Astrocyte (in vitro differentiated cells and primary cell): Measurements from ENCODE around the gene ZFAND6. TPM values are rescaled to one million over a fixed set of nuclear protein-coding genes. Genes with fewer than 3 reads are reported as not detected.
"Not testable (repeated sequence)": the region's sequence is repeated elsewhere in the genome, so short reads cannot be mapped to it uniquely, and the experiment has no call there.

ENCODE experiments used
- DNase-seq: peaks from one replicate; pipeline ENCODE4 v3.0.0-alpha.2; 2010; ENCODE audit warnings: low read depth
- FAIRE-seq: peaks from 2 replicates; lab custom pipeline; 2011; peaks lifted over from hg19 to GRCh38; lab: Jason Lieb, UNC
- H2AFZ ChIP-seq: 2 replicates; pipeline ENCODE4 v1.6.0; 2012; ENCODE audit warnings: low read depth, low read length, inconsistent platforms
- H3K27ac ChIP-seq: 2 replicates; pipeline ENCODE4 v1.5.1; 2011; ENCODE audit warnings: low read depth, low read length, inconsistent platforms
- H3K27me3 ChIP-seq: 2 replicates; pipeline ENCODE4 v1.6.0; 2011; ENCODE audit warnings: low read length, inconsistent platforms; ENCODE audit not compliant: insufficient read depth
- H3K36me3 ChIP-seq: 2 replicates; pipeline ENCODE4 v1.5.1; 2011; ENCODE audit warnings: low read length, inconsistent platforms; ENCODE audit not compliant: insufficient read depth
- H3K4me1 ChIP-seq: 2 replicates; pipeline ENCODE4 v1.5.1; 2011; ENCODE audit warnings: low read length, inconsistent platforms; ENCODE audit not compliant: insufficient read depth
- H3K4me2 ChIP-seq: 2 replicates; pipeline ENCODE4 v1.6.0; 2012; ENCODE audit warnings: low read length, inconsistent platforms
- H3K4me3 ChIP-seq: 2 replicates; pipeline ENCODE4 v1.5.1; 2011; ENCODE audit warnings: low read depth, mild to moderate bottlenecking, low read length, inconsistent platforms; ENCODE audit not compliant: insufficient read depth
- H3K79me2 ChIP-seq: 2 replicates; pipeline ENCODE4 v1.6.0; 2012; ENCODE audit warnings: mild to moderate bottlenecking, low read length, inconsistent platforms; ENCODE audit not compliant: insufficient read depth
- H3K9ac ChIP-seq: 2 replicates; pipeline ENCODE4 v1.6.0; 2012; ENCODE audit warnings: mild to moderate bottlenecking, low read length, inconsistent platforms
- H3K9me3 ChIP-seq: 2 replicates; pipeline ENCODE4 v1.5.1; 2012; ENCODE audit warnings: low read depth, mild to moderate bottlenecking, low read length, inconsistent platforms; ENCODE audit not compliant: insufficient read depth
- H4K20me1 ChIP-seq: 2 replicates; pipeline ENCODE4 v1.6.0; 2012; ENCODE audit warnings: low read length, inconsistent platforms; ENCODE audit not compliant: insufficient read depth
- H3K27ac Mint-ChIP-seq: one replicate; pipeline ENCODE4 v1.8.0; 2021; ENCODE audit warnings: mild to moderate bottlenecking, mixed read lengths; ENCODE audit not compliant: unreplicated experiment
- H3K27me3 Mint-ChIP-seq: one replicate; pipeline ENCODE4 v1.8.0; 2021; ENCODE audit warnings: low read depth, mixed read lengths; ENCODE audit not compliant: unreplicated experiment
- H3K36me3 Mint-ChIP-seq: one replicate; pipeline ENCODE4 v1.8.0; 2021; ENCODE audit warnings: low read depth, mixed read lengths; ENCODE audit not compliant: unreplicated experiment
- H3K4me1 Mint-ChIP-seq: one replicate; pipeline ENCODE4 v1.8.0; 2021; ENCODE audit warnings: low read depth, mixed read lengths; ENCODE audit not compliant: unreplicated experiment
- H3K4me3 Mint-ChIP-seq: one replicate; pipeline ENCODE4 v1.8.0; 2021; ENCODE audit warnings: mild to moderate bottlenecking, moderate library complexity, mixed read lengths; ENCODE audit not compliant: unreplicated experiment
- H3K9me3 Mint-ChIP-seq: one replicate; pipeline ENCODE4 v1.8.0; 2021; ENCODE audit warnings: mild to moderate bottlenecking, mixed read lengths; ENCODE audit not compliant: unreplicated experiment
- EZH2 ChIP-seq: IDR thresholded peaks from 2 replicates; pipeline ENCODE4 v1.6.1; 2012; ENCODE audit warnings: mild to moderate bottlenecking, low read length, inconsistent platforms; ENCODE audit not compliant: insufficient read depth
- total RNA-seq: library from RNA; stranded (reverse); gene quantifications from 2 replicates; pipeline ENCODE4 v1.2.1, GENCODE V29; 2021
- TF ChIP-seq, protein P1 (sequence below): IDR thresholded peaks from 2 replicates; pipeline ENCODE4 v1.5.1; 2011; ENCODE audit warnings: low read depth, mild to moderate bottlenecking, inconsistent platforms, low read length, moderate library complexity; ENCODE audit not compliant: insufficient read depth

Gene ZFAND6
- total RNA-seq, 1 donor from 2014 or later, result 70.0 TPM

DNA sequence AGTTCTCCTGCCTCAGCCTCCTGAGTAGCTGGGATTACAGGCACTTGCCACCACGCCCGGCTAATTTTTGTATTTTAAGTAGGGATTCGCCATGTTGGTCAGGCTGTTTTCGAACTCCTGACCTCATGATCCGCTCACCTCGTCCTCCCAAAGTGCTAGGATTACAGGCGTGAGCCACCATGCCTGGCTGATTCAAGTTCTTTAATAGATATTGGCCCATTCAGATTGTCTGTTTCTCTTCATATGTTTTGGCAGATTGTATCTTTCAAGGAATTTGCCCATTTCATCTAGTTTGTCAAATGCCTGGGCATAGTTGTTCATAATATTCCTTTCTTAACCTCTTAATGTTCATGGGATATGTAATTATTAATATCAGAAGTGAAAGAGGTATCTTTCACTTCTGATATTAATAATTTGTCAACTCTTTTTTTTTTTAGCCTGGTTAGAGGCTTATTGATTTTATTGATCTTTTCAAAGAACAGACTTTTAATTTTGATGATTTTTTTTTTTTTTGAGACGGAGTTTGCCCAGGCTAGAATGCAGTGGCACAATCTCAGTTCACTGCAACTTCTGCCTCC, 40.2 kb upstream of the ZFAND6 start:
- Histone ChIP-seq H3K4me3 (no peak overlapping the region), H3K79me2 (no peaks in the 10 kb centered on the region), H3K27ac (no peak overlapping the region), H2AFZ (no peak overlapping the region), H3K36me3 (no peaks in the 10 kb centered on the region), H3K9me3 (no peaks in the 10 kb centered on the region), H3K4me2 (no peak overlapping the region), H3K9ac (no peak overlapping the region), H3K27me3 (no peaks in the 10 kb centered on the region), H4K20me1 (no peaks in the 10 kb centered on the region), H3K4me1 (no peaks in the 10 kb centered on the region)
- H3K36me3 Mint-ChIP-seq, result peaks cover 2% of the 10 kb centered on the region
- no peak for TF ChIP-seq EZH2
- TF ChIP-seq, protein P1, sequence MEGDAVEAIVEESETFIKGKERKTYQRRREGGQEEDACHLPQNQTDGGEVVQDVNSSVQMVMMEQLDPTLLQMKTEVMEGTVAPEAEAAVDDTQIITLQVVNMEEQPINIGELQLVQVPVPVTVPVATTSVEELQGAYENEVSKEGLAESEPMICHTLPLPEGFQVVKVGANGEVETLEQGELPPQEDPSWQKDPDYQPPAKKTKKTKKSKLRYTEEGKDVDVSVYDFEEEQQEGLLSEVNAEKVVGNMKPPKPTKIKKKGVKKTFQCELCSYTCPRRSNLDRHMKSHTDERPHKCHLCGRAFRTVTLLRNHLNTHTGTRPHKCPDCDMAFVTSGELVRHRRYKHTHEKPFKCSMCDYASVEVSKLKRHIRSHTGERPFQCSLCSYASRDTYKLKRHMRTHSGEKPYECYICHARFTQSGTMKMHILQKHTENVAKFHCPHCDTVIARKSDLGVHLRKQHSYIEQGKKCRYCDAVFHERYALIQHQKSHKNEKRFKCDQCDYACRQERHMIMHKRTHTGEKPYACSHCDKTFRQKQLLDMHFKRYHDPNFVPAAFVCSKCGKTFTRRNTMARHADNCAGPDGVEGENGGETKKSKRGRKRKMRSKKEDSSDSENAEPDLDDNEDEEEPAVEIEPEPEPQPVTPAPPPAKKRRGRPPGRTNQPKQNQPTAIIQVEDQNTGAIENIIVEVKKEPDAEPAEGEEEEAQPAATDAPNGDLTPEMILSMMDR, result no peak
- H3K27me3 Mint-ChIP-seq, result no peaks in the 10 kb centered on the region
- no peak overlapping the region for H3K4me3 Mint-ChIP-seq
- no peak for FAIRE-seq
- H3K4me1 Mint-ChIP-seq, result no peaks in the 10 kb centered on the region
- no peak for DNase-seq
- H3K27ac Mint-ChIP-seq, result no peak overlapping the region
- peaks cover 8% of the 10 kb centered on the region for H3K9me3 Mint-ChIP-seq

DNA sequence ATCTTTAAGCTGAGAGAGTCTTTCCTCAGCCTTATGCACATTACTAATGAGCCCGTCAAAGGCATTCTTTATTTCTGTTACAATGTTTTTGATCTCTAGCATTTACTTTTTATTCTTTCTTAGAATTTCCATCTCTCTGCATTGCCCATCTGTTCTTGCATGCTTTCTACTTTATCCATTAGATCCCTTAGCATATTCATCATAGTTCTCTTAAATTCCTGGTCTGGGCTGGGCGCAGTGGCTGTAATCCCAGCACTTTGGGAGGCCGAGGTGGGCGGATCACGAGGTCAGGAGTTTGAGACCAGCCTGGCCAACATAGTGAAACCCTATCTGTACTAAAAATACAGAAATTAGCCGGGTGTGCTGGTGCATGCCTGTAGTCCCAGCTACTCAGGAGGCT, 39.3 kb upstream of the ZFAND6 start:
- H3K4me2 ChIP-seq, H3K36me3 Mint-ChIP-seq, H4K20me1 ChIP-seq, H3K27me3 ChIP-seq, H3K4me3 Mint-ChIP-seq, H3K36me3 ChIP-seq, H3K4me1 Mint-ChIP-seq, H3K27me3 Mint-ChIP-seq, H3K9ac ChIP-seq, H3K79me2 ChIP-seq, DNase-seq, H2AFZ ChIP-seq, H3K9me3 ChIP-seq, FAIRE-seq, H3K4me3 ChIP-seq, H3K4me1 ChIP-seq, H3K27ac Mint-ChIP-seq, H3K9me3 Mint-ChIP-seq, H3K27ac ChIP-seq: not testable (repeated sequence)

DNA sequence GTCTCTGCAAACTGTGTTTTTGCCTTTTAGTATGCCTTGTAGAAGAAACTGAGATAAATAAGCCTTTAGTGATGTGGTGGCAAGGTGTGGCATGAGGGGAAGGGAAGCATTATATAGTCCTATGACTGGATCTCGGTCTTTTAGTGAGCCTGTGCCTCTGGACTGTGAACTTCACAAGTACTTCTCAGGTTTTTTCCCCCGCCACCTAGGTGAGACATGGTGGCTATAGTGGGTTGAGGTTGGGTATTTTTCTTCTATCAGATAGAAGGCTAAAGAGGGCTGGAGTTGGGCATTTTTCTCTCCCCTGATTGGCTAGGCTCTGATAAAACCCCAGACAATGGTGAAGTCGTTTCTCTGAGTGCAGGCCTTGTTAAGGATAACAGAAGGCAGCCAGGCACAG, 38.7 kb upstream of the ZFAND6 start:
- Mint-ChIP-seq H3K4me3 (no peak overlapping the region), H3K9me3 (peaks cover 4% of the 10 kb centered on the region)

More for the DNA sequence above, 38.7 kb upstream of the ZFAND6 start:
- Histone ChIP-seq H3K27me3 (no peaks in the 10 kb centered on the region), H2AFZ (no peak overlapping the region), H3K9me3 (no peaks in the 10 kb centered on the region), H3K9ac (no peak overlapping the region), H3K36me3 (no peaks in the 10 kb centered on the region), H3K4me2 (no peak overlapping the region), H3K27ac (no peak overlapping the region), H3K79me2 (no peaks in the 10 kb centered on the region), H3K4me3 (no peak overlapping the region), H3K4me1 (no peaks in the 10 kb centered on the region), H4K20me1 (no peaks in the 10 kb centered on the region)
- no peaks in the 10 kb centered on the region for H3K27me3 Mint-ChIP-seq
- FAIRE-seq, result no peak
- DNase-seq, result no peak
- H3K36me3 Mint-ChIP-seq, result peaks cover 2% of the 10 kb centered on the region
- TF ChIP-seq, protein P1, result no peak
- TF ChIP-seq EZH2, result no peak
- H3K27ac Mint-ChIP-seq, result no peak overlapping the region
- H3K4me1 Mint-ChIP-seq, result no peaks in the 10 kb centered on the region
